GM12878 (cell line): ENCODE data around the gene EFCAB8. TPM values are rescaled to one million over a fixed set of nuclear protein-coding genes. Genes with fewer than 3 reads are reported as not detected.

Experiments
- ATAC-seq: fragments of 200-7000 bp; cut with Tn5 transposase; 3 replicates; pipeline ENCODE4 v1.9.1; 2020; ENCODE audit warnings: mild to moderate bottlenecking, moderate library complexity
- BruUV-seq: library from RNA; stranded (reverse); fragments of 400-500 nt; replicated peaks from 2 replicates; lab custom pipeline; 2021; lab: Mats Ljungman, UMichigan
- CTCF ChIA-PET: fragments of 300-600 bp; sonication (Branson Sonifier 250); formaldehyde crosslinking; extraction: SDS; loops from one replicate; lab custom pipeline; 2021; ENCODE audit warnings: inconsistent platforms; lab: Yijun Ruan, JAX
- POLR2A ChIA-PET: fragments of 350-600 bp; formaldehyde crosslinking; extraction: SDS; loops from one replicate; lab custom pipeline; 2021; ENCODE audit warnings: inconsistent platforms; lab: Charles Lee
- RAD21 ChIA-PET: fragments of 300-600 bp; sonication (Branson Sonifier 250); formaldehyde crosslinking; loops from one replicate; lab custom pipeline; 2023; ENCODE audit warnings: antibody characterized with exemption; ENCODE audit not compliant: unreplicated experiment; lab: Charles Lee
- SMC1A ChIA-PET: fragments of 300-600 bp; sonication (Branson Sonifier 250); formaldehyde crosslinking; loops from one replicate; lab custom pipeline; 2023; ENCODE audit not compliant: unreplicated experiment, uncharacterized antibody; lab: Charles Lee
- DNase-seq: peaks from one replicate; pipeline ENCODE4 v3.0.0-alpha.2; 2011; ENCODE audit warnings: low read depth, low spot score
- FAIRE-seq: peaks from 3 replicates; lab custom pipeline; 2011; peaks lifted over from hg19 to GRCh38; lab: Jason Lieb, UNC
- H2AFZ ChIP-seq: 2 replicates; pipeline ENCODE4 v1.6.0; 2011; ENCODE audit warnings: low read depth, low read length, control low read depth; ENCODE audit not compliant: control insufficient read depth
- H3K27ac ChIP-seq: 2 replicates; pipeline ENCODE4 v1.5.1; 2011; ENCODE audit warnings: control low read depth; ENCODE audit not compliant: control insufficient read depth, insufficient read depth
- H3K27me3 ChIP-seq, 2 experiments: replicated peaks in 1 of 2; 2 replicates each; pipeline versions ENCODE4 v1.6.0 to v1.6.1; 2011; ENCODE audit warnings: low read length in 1 of 2; ENCODE audit not compliant: control insufficient read depth in 2 of 2, insufficient read depth in 2 of 2
- H3K36me3 ChIP-seq, 2 experiments: 2 replicates each; pipeline ENCODE4 v1.5.1; 2011; ENCODE audit warnings: low read length in 1 of 2; ENCODE audit not compliant: control insufficient read depth in 2 of 2, insufficient read depth in 2 of 2
- H3K4me1 ChIP-seq: 2 replicates; pipeline ENCODE4 v1.6.1; 2011; ENCODE audit warnings: mild to moderate bottlenecking, low read length, moderate library complexity, mixed read lengths; ENCODE audit not compliant: control insufficient read depth, insufficient read depth
- H3K4me2 ChIP-seq: 2 replicates; pipeline ENCODE4 v1.6.0; 2011; ENCODE audit warnings: control low read depth; ENCODE audit not compliant: control insufficient read depth, insufficient read depth
- H3K4me3 ChIP-seq: fragments of 200-600 bp; sonication (generic); 2 replicates; pipeline ENCODE4 v1.5.1; 2016
- H3K79me2 ChIP-seq: 2 replicates; pipeline ENCODE4 v1.6.0; 2011; ENCODE audit warnings: low read length; ENCODE audit not compliant: control insufficient read depth, insufficient read depth
- H3K9ac ChIP-seq: 2 replicates; pipeline ENCODE4 v1.8.0; 2011; ENCODE audit warnings: low read length, control low read depth, mixed read lengths; ENCODE audit not compliant: control insufficient read depth, insufficient read depth
- H3K9me3 ChIP-seq: replicated peaks from 3 replicates; pipeline ENCODE4 v1.5.1; 2011; ENCODE audit warnings: mild to moderate bottlenecking, low read length; ENCODE audit not compliant: control insufficient read depth, insufficient read depth
- H4K20me1 ChIP-seq: 2 replicates; pipeline ENCODE4 v1.6.0; 2011; ENCODE audit not compliant: control insufficient read depth, insufficient read depth
- CBFB ChIP-seq: IDR thresholded peaks from 2 replicates; pipeline ENCODE4 v1.6.1; 2016; ENCODE audit warnings: antibody characterized with exemption, low read depth
- FOS ChIP-seq: IDR thresholded peaks from 3 replicates; pipeline ENCODE4 v1.6.1; 2011; ENCODE audit warnings: borderline replicate concordance; ENCODE audit not compliant: insufficient read length; ENCODE audit errors: extremely low read depth
- NFXL1 ChIP-seq: fragments of 450-650 bp; IDR thresholded peaks from 2 replicates; pipeline ENCODE4 v1.6.1; 2017; ENCODE audit warnings: antibody characterized with exemption, mild to moderate bottlenecking, borderline replicate concordance
- NR2C1 ChIP-seq: fragments of 450-650 bp; IDR thresholded peaks from 2 replicates; pipeline ENCODE4 v1.6.1; 2017; ENCODE audit warnings: antibody characterized with exemption, mild to moderate bottlenecking, moderate library complexity
- RAD21 ChIP-seq: IDR thresholded peaks from 2 replicates; pipeline ENCODE4 v1.6.1; 2011; ENCODE audit warnings: mild to moderate bottlenecking, low read depth, low read length, moderate library complexity; ENCODE audit not compliant: insufficient read depth
- SMC3 ChIP-seq: IDR thresholded peaks from 2 replicates; pipeline ENCODE4 v1.6.1; 2011; ENCODE audit warnings: low read length, improper control_type of control experiment, borderline replicate concordance
- STAT1 ChIP-seq: fragments of 450-650 bp; conservative IDR thresholded peaks from 2 replicates; pipeline ENCODE4 v1.6.1; 2014; ENCODE audit warnings: antibody characterized with exemption, mild to moderate bottlenecking
- ZSCAN29 ChIP-seq: fragments of 450-650 bp; IDR thresholded peaks from 2 replicates; pipeline ENCODE4 v1.6.1; 2017; ENCODE audit warnings: mild to moderate bottlenecking, moderate library complexity
- WGBS: methylation state at CpG from one replicate; pipeline ENCODE4 v1.1.6; 2016; ENCODE audit warnings: low lambda C conversion rate; ENCODE audit not compliant: insufficient replicate concordance, insufficient coverage; ENCODE audit errors: missing lambda C conversion rate; 5-methylcytosine and 5-hydroxymethylcytosine counted together
- in situ Hi-C: fragments of 300-500 bp; cut with MboI; formaldehyde crosslinking; loops from 9 replicates; pipeline ENCODE4 v1.14.3; 2018; ENCODE audit warnings: mixed read lengths
- intact Hi-C: fragments of 100-400 bp; cut with micrococcal nuclease; formaldehyde crosslinking; loops from one replicate; pipeline ENCODE4 v1.14.2; 2022; ENCODE audit not compliant: unreplicated experiment
- polyA plus RNA-seq, 11 experiments: library from polyadenylated mRNA; depleted of rRNA in 4 of 11; unstranded in 6 of 11; stranded (reverse) in 5 of 11; fragments of >200 nt; fragmentation: Nextera tagmentation in 4 of 11; fragmentation: Illumina TruSeq in 1 of 11; extraction: Ambion mirVana in 4 of 11; extraction: Trizol in 1 of 11; gene quantifications; 1 replicate in 1 of 11; 2 replicates in 10 of 11; pipeline versions ENCODE4 v1.2.1 to v1.2.3, GENCODE V29; 2011 to 2016; ENCODE audit warnings: inconsistent platforms in 2 of 11, missing spikeins in 2 of 11, low read depth in 1 of 11
- total RNA-seq, 4 experiments: library from RNA; depleted of rRNA in 3 of 4; stranded (reverse); fragments of >200 nt in 3 of 4; fragmentation: Illumina TruSeq in 1 of 4; extraction: Trizol in 1 of 4; gene quantifications; 2 replicates each; pipeline versions ENCODE4 v1.2.1 to v1.2.3, GENCODE V29; 2013 to 2021
- TF ChIP-seq, protein P1 (sequence below): fragments of 450-650 bp; IDR thresholded peaks from 2 replicates; pipeline ENCODE4 v1.6.1; 2014; ENCODE audit warnings: mild to moderate bottlenecking
- TF ChIP-seq, protein P2 (sequence below), 3 experiments: IDR thresholded peaks in 2 of 3; conservative IDR thresholded peaks in 1 of 3; 2 replicates each; pipeline ENCODE4 v1.5.1; 2011; ENCODE audit warnings: low read depth in 3 of 3, low read length in 3 of 3, mild to moderate bottlenecking in 3 of 3, control low read depth in 2 of 3, moderate library complexity in 2 of 3, inconsistent platforms in 1 of 3, mixed read lengths in 1 of 3; ENCODE audit not compliant: control insufficient read depth in 2 of 3, insufficient read depth in 1 of 3; ENCODE audit errors: extremely low read depth in 1 of 3
- TF ChIP-seq, protein P3 (sequence below): fragments of 450-650 bp; IDR thresholded peaks from 2 replicates; pipeline ENCODE4 v1.6.1; 2017; ENCODE audit warnings: borderline replicate concordance
- TF ChIP-seq, protein P4 (sequence below): fragments of 450-650 bp; IDR thresholded peaks from 2 replicates; pipeline ENCODE4 v1.6.1; 2017; ENCODE audit warnings: low read depth, mild to moderate bottlenecking, moderate library complexity

EFCAB8 gene
- total and polyA plus RNA-seq, 10 of the 15 experiments (the other 5 are each of a cell fraction or from before 2014, with no cell fraction given): 0.04 to 0.18 (median 0.06) TPM; not detected in 4

DNA sequence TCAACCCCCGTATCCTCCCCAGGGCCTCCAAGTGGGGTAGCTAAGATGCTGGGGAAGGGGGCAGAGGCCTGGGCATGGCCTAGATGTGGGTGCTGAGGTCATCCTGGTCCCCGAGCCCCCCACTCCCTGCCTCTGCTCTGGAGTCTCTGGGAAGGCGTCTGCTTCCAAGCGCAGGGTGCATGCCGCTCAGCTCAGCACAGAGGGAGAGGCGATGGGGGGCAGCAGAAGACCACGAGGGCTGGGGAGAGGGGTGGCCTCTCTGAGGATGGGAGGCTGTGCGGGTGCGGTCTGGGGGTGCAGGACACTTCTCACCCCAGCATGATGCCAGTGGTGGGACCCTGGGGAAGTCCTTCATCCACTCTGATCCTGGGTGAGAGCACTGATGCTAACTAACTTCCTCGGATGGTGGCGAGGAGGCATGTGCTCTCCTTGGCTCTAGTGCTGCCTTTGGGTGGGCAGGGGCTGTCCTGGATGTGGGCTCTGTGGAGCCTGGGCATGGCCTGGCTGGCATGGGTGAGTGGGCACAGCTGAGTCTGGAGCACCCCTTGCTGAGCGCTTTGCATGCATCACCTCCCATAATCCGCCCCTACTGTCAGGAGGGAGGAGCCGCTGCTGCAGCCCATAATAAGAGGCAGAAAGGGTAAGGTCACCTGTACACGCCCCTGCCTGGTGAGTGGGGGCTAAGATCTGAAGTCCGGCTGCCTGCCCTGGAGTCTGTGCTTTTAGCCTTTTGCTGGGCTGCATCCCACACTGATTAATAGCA is 34.7 kb downstream of the EFCAB8 start (continued):
- TF ChIP-seq NR2C1: no peak
- no peak for TF ChIP-seq CBFB
- TF ChIP-seq, protein P1, sequence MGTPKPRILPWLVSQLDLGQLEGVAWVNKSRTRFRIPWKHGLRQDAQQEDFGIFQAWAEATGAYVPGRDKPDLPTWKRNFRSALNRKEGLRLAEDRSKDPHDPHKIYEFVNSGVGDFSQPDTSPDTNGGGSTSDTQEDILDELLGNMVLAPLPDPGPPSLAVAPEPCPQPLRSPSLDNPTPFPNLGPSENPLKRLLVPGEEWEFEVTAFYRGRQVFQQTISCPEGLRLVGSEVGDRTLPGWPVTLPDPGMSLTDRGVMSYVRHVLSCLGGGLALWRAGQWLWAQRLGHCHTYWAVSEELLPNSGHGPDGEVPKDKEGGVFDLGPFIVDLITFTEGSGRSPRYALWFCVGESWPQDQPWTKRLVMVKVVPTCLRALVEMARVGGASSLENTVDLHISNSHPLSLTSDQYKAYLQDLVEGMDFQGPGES: no peak
- TF ChIP-seq FOS: no peak
- no peak for TF ChIP-seq NFXL1

DNA sequence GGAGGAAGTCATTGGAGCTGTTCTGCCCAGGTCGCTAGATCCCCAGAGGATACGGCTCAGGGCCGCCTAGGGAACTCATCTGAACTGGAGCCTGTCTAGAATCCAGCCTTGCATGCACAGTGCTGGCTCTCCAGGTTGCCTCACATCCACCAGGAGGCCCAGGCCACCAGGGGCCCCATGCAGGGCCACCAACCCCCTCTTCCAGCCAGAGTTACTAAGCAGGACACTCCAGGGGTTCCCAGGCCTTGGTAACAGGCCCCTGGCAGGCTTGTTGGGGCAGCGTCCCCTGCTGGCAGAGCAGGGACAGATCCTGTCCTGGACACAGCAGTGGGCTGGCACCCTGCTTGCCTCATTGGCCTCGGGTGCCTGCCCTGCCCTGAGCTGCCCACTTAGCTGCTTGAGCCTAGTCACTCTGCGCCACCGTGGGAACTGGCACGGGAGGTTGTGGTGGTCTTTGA is 35.3 kb downstream of the EFCAB8 start:
- no peaks in the 10 kb centered on the region for H4K20me1 ChIP-seq
- ChIA-PET SMC1A (interaction anchor here (1.3 kb wide), 1 partner anchor 104 kb away, joined by 4 read pairs; no protein-coding TSS in a partner anchor), CTCF (interaction anchor here (1.1 to 6.7 kb wide), 2 partner anchors 98 to 104 kb away, joined by 3 to 49 read pairs; no protein-coding TSS in a partner anchor), POLR2A (no interaction called here), RAD21 (interaction anchor here (1.4 to 1.6 kb wide), 2 partner anchors 104 to 106 kb away, joined by 5 to 7 read pairs; no protein-coding TSS in a partner anchor)
- no peaks in the 10 kb centered on the region for H3K79me2 ChIP-seq
- in situ Hi-C loops (no loop called here), intact Hi-C loops (loop anchor here (1.0 kb wide), 1 partner anchor 104 kb away; no protein-coding TSS in a partner anchor)
- no peak overlapping the region for H3K9ac ChIP-seq
- no TSS peak for BruUV-seq
- no peak overlapping the region for H3K27ac ChIP-seq
- FAIRE-seq (no peak), ATAC-seq (peak; percentile 75), DNase-seq (no peak)
- H3K4me2 ChIP-seq: no peak overlapping the region
- no peaks in the 10 kb centered on the region for H3K36me3 ChIP-seq
- no peaks in the 10 kb centered on the region for H3K27me3 ChIP-seq
- H3K4me1 ChIP-seq: no peaks in the 10 kb centered on the region
- no peaks in the 10 kb centered on the region for H3K9me3 ChIP-seq
- H3K4me3 ChIP-seq: no peak overlapping the region
- TF ChIP-seq ZSCAN29 (no peak), SMC3 (peak; percentile 47; the same call in 1 of the 2 replicates), STAT1 (no peak), RAD21 (peak; percentile 55)
- TF ChIP-seq, protein P2, sequence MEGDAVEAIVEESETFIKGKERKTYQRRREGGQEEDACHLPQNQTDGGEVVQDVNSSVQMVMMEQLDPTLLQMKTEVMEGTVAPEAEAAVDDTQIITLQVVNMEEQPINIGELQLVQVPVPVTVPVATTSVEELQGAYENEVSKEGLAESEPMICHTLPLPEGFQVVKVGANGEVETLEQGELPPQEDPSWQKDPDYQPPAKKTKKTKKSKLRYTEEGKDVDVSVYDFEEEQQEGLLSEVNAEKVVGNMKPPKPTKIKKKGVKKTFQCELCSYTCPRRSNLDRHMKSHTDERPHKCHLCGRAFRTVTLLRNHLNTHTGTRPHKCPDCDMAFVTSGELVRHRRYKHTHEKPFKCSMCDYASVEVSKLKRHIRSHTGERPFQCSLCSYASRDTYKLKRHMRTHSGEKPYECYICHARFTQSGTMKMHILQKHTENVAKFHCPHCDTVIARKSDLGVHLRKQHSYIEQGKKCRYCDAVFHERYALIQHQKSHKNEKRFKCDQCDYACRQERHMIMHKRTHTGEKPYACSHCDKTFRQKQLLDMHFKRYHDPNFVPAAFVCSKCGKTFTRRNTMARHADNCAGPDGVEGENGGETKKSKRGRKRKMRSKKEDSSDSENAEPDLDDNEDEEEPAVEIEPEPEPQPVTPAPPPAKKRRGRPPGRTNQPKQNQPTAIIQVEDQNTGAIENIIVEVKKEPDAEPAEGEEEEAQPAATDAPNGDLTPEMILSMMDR (IDR thresholded peaks at IDR 0.05 in 2 of 3, conservative IDR thresholded peaks at IDR 0.05 in 1 of 3; ENCODE audit: control insufficient read depth in 2 of 3, extremely low read depth in 1 of 3, insufficient read depth in 1 of 3, low read depth in 3 of 3, low read length in 3 of 3): peak; percentile 49 to 69 (median 50); a peak in 5 of 6 replicates
- TF ChIP-seq, protein P3, sequence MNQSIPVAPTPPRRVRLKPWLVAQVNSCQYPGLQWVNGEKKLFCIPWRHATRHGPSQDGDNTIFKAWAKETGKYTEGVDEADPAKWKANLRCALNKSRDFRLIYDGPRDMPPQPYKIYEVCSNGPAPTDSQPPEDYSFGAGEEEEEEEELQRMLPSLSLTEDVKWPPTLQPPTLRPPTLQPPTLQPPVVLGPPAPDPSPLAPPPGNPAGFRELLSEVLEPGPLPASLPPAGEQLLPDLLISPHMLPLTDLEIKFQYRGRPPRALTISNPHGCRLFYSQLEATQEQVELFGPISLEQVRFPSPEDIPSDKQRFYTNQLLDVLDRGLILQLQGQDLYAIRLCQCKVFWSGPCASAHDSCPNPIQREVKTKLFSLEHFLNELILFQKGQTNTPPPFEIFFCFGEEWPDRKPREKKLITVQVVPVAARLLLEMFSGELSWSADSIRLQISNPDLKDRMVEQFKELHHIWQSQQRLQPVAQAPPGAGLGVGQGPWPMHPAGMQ: no peak
- TF ChIP-seq, protein P4, sequence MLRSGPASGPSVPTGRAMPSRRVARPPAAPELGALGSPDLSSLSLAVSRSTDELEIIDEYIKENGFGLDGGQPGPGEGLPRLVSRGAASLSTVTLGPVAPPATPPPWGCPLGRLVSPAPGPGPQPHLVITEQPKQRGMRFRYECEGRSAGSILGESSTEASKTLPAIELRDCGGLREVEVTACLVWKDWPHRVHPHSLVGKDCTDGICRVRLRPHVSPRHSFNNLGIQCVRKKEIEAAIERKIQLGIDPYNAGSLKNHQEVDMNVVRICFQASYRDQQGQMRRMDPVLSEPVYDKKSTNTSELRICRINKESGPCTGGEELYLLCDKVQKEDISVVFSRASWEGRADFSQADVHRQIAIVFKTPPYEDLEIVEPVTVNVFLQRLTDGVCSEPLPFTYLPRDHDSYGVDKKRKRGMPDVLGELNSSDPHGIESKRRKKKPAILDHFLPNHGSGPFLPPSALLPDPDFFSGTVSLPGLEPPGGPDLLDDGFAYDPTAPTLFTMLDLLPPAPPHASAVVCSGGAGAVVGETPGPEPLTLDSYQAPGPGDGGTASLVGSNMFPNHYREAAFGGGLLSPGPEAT: no peak
- TF ChIP-seq, all 136 proteins: peak for 3
- no peak overlapping the region for H2AFZ ChIP-seq
- 37% methylated on average over 8 of the region's 8 CpGs for WGBS
